K562 (cell line): ENCODE results near the gene RAB6C. TPM values are rescaled to one million over a fixed set of nuclear protein-coding genes. Genes with fewer than 3 reads are reported as not detected.
"Not testable (repeated sequence)": the region's sequence is repeated elsewhere in the genome, so short reads cannot be mapped to it uniquely, and the experiment has no call there.

Experiments
- ATAC-seq: fragments of 200-7000 bp; cut with Tn5 transposase; 3 replicates; pipeline ENCODE4 v1.9.1; 2020; ENCODE audit warnings: moderate library complexity
- BruUV-seq: library from RNA; stranded (reverse); fragments of 400-500 nt; replicated peaks from 2 replicates; lab custom pipeline; 2021; lab: Mats Ljungman, UMichigan
- CTCF ChIA-PET: fragments of 300-600 bp; formaldehyde crosslinking; extraction: SDS; loops from one replicate; lab custom pipeline; 2021; ENCODE audit warnings: low intra/inter-chr PET ratio; lab: Yijun Ruan, JAX
- POLR2A ChIA-PET: fragments of 300-600, 350-650 bp; sonication (Branson Sonifier 250); formaldehyde crosslinking; extraction: SDS; loops from one replicate; lab custom pipeline; 2021; ENCODE audit warnings: antibody characterized with exemption, inconsistent platforms; lab: Yijun Ruan, JAX
- DNase-seq, 4 experiments: peaks; one replicate each; pipeline versions ENCODE4 v3.0.0 to v3.0.0-alpha.2; 2011 to 2018; ENCODE audit warnings: low spot score in 3 of 4, mixed read lengths in 3 of 4; ENCODE audit errors: extremely low read depth in 1 of 4
- FAIRE-seq: peaks from 2 replicates; lab custom pipeline; 2011; peaks lifted over from hg19 to GRCh38; lab: Jason Lieb, UNC
- H2AFZ ChIP-seq: 2 replicates; pipeline ENCODE4 v1.6.0; 2011; ENCODE audit warnings: low read depth, low read length, control low read depth, inconsistent platforms
- H3K27ac ChIP-seq: fragments of 200-600 bp; 3 replicates; pipeline ENCODE4 v1.8.0; 2011; ENCODE audit warnings: low read depth, mild to moderate bottlenecking, control low read depth, inconsistent platforms, low read length, moderate library complexity, mixed read lengths; ENCODE audit errors: extremely low read depth
- H3K27me3 ChIP-seq, 2 experiments: fragments of 300-600 bp in 1 of 2; 2 replicates in 1 of 2; 3 replicates in 1 of 2; pipeline versions ENCODE4 v1.6.0 to v1.8.0; 2011; ENCODE audit warnings: inconsistent platforms in 2 of 2, low read length in 2 of 2, mild to moderate bottlenecking in 1 of 2, mixed read lengths in 1 of 2, moderate library complexity in 1 of 2; ENCODE audit not compliant: control insufficient read depth in 2 of 2, insufficient read depth in 2 of 2
- H3K36me3 ChIP-seq: fragments of 300-600 bp; 3 replicates; pipeline ENCODE4 v1.8.0; 2011; ENCODE audit warnings: mild to moderate bottlenecking, low read length, inconsistent platforms; ENCODE audit not compliant: control insufficient read depth, insufficient read depth
- H3K4me1 ChIP-seq, 2 experiments: fragments of 200-600 bp in 1 of 2; replicated peaks in 1 of 2; 2 replicates in 1 of 2; 3 replicates in 1 of 2; pipeline versions ENCODE4 v1.5.1 to v1.8.0; 2011; ENCODE audit warnings: inconsistent platforms in 2 of 2, low read length in 2 of 2, mild to moderate bottlenecking in 1 of 2, mixed read lengths in 1 of 2, moderate library complexity in 1 of 2; ENCODE audit not compliant: control insufficient read depth in 2 of 2, insufficient read depth in 2 of 2
- H3K4me2 ChIP-seq: 2 replicates; pipeline ENCODE4 v1.6.1; 2011; ENCODE audit warnings: low read length, control low read depth, inconsistent platforms, mixed read lengths; ENCODE audit not compliant: insufficient read depth
- H3K4me3 ChIP-seq: fragments of 200-600 bp; sonication (generic), shearing (Covaris generic); 2 replicates; pipeline ENCODE4 v1.5.1; 2016; ENCODE audit warnings: control low read depth, inconsistent platforms
- H3K79me2 ChIP-seq: fragments of 200-600 bp; 3 replicates; pipeline ENCODE4 v1.8.0; 2011; ENCODE audit warnings: low read length, inconsistent platforms; ENCODE audit not compliant: control insufficient read depth, insufficient read depth
- H3K9ac ChIP-seq, 2 experiments: 2 replicates each; pipeline versions ENCODE4 v1.6.0 to v1.6.1; 2011; ENCODE audit warnings: low read depth in 2 of 2, low read length in 2 of 2, control low read depth in 1 of 2, inconsistent platforms in 1 of 2, mild to moderate bottlenecking in 1 of 2, mixed read lengths in 1 of 2; ENCODE audit not compliant: insufficient read depth in 1 of 2
- H3K9me1 ChIP-seq: one replicate; pipeline ENCODE4 v1.6.0; 2011; ENCODE audit warnings: inconsistent platforms, mild to moderate bottlenecking, low read length, moderate library complexity; ENCODE audit not compliant: control insufficient read depth, insufficient read depth
- H3K9me3 ChIP-seq: replicated peaks from 2 replicates; pipeline ENCODE4 v1.5.1; 2011; ENCODE audit warnings: low read depth, low read length, inconsistent platforms; ENCODE audit not compliant: control insufficient read depth, insufficient read depth
- H4K20me1 ChIP-seq: replicated peaks from 2 replicates; pipeline ENCODE4 v1.6.1; 2011; ENCODE audit warnings: low read length, inconsistent platforms, mixed read lengths; ENCODE audit not compliant: control insufficient read depth, insufficient read depth
- CSDE1 ChIP-seq, 2 experiments: fragments of 450-650 bp; IDR thresholded peaks; 2 replicates each; pipeline ENCODE4 v1.6.1; 2016; ENCODE audit warnings: mild to moderate bottlenecking in 1 of 2
- FUS ChIP-seq: fragments of 200-400 bp; formaldehyde crosslinking; optimal IDR thresholded peaks from 2 replicates; pipeline ENCODE3; 2017; ENCODE audit warnings: low read depth, low read length
- RBBP5 ChIP-seq: fragments of 200-600 bp; sonication (generic); IDR thresholded peaks from 2 replicates; pipeline ENCODE4 v1.6.1; 2012; ENCODE audit warnings: borderline replicate concordance, mild to moderate bottlenecking, low read length, control low read depth, inconsistent platforms; ENCODE audit not compliant: insufficient read depth, poor library complexity, severe bottlenecking
- SMARCB1 ChIP-seq: IDR thresholded peaks from 2 replicates; pipeline ENCODE4 v1.6.1; 2011; ENCODE audit warnings: improper control_type of control experiment, low read depth; ENCODE audit not compliant: insufficient read length
- TARDBP ChIP-seq: fragments of 450-650 bp; IDR thresholded peaks from 2 replicates; pipeline ENCODE4 v1.6.1; 2016
- WGBS: fragments of 100-300 bp; shearing (Covaris generic); methylation state at CpG from one replicate; pipeline ENCODE4 v1.1.6; 2016; ENCODE audit warnings: low coverage, mixed read lengths; ENCODE audit not compliant: insufficient coverage; ENCODE audit errors: missing lambda C conversion rate; 5-methylcytosine and 5-hydroxymethylcytosine counted together
- in situ Hi-C: fragments of 300-500 bp; cut with MboI; formaldehyde crosslinking; loops from 4 replicates; pipeline ENCODE4 v1.15.0; 2018; ENCODE audit warnings: inconsistent platforms, mixed read lengths
- intact Hi-C: fragments of 100-400 bp; cut with micrococcal nuclease; formaldehyde crosslinking; loops from 2 replicates; pipeline ENCODE4 v1.14.2; 2022
- polyA plus RNA-seq, 8 experiments: library from polyadenylated mRNA; depleted of rRNA in 4 of 8; stranded (reverse) in 5 of 8; unstranded in 3 of 8; fragments of >200 nt; fragmentation: Nextera tagmentation in 2 of 8; fragmentation: Illumina TruSeq in 1 of 8; extraction: Ambion mirVana in 2 of 8; extraction: Trizol in 1 of 8; gene quantifications; 2 replicates each; pipeline versions ENCODE4 v1.2.1 to v1.2.3, GENCODE V29; 2011 to 2014; ENCODE audit warnings: inconsistent platforms in 1 of 8, missing spikeins in 1 of 8
- total RNA-seq, 7 experiments: library from RNA; depleted of rRNA in 6 of 7; stranded (reverse); fragments of >200 nt in 6 of 7; fragmentation: Illumina TruSeq in 2 of 7; extraction: Trizol in 2 of 7; gene quantifications; 2 replicates each; pipeline versions ENCODE4 v1.2.1 to v1.2.3, GENCODE V29; 2011 to 2021; ENCODE audit warnings: low replicate concordance in 1 of 7
- TF ChIP-seq, protein P1 (sequence below), 3 experiments: IDR thresholded peaks in 2 of 3; conservative IDR thresholded peaks in 1 of 3; 2 replicates each; pipeline ENCODE4 v1.5.1; 2011 to 2012; ENCODE audit warnings: low read length in 3 of 3, mild to moderate bottlenecking in 3 of 3, control low read depth in 2 of 3, improper control_type of control experiment in 1 of 3, inconsistent platforms in 1 of 3, low read depth in 1 of 3, mixed read lengths in 1 of 3, moderate library complexity in 1 of 3; ENCODE audit not compliant: insufficient read depth in 2 of 3
- TF ChIP-seq, protein P2 (sequence below), 2 experiments: IDR thresholded peaks in 1 of 2; conservative IDR thresholded peaks in 1 of 2; 2 replicates each; pipeline ENCODE4 v1.6.1; 2016; ENCODE audit warnings: low read depth in 2 of 2, mild to moderate bottlenecking in 1 of 2, missing compliant biosample characterization in 1 of 2, missing genetic modification characterization in 1 of 2, moderate library complexity in 1 of 2
- TF ChIP-seq, protein P3 (sequence below): IDR thresholded peaks from 2 replicates; pipeline ENCODE4 v1.6.1; 2016; ENCODE audit warnings: missing genetic modification characterization, missing compliant biosample characterization

Gene RAB6C
- total and polyA plus RNA-seq, 9 of the 15 experiments (the other 6 are each of a cell fraction or from before 2014, with no cell fraction given) = not detected

DNA sequence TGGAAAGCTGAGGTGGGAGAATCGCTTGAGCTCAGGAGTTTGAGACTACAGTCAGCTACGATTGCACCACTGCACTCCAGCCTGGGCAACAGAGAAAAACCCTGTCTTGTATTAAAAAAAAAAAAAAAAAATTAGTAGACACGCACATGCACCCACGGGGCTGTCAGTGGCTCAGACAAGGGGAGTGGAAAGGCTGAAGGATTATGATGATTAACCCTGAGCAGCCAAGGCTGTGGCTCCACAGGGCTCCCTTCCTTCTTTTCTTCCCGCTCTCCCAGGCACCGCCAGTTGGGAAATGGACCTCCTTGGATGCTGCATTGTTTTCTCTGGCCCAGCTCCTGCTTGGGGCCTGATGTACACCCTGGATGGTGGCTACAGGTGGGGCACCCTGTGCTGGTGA lies 49.0 kb upstream of the RAB6C start (continued):
- TF ChIP-seq, protein P1, sequence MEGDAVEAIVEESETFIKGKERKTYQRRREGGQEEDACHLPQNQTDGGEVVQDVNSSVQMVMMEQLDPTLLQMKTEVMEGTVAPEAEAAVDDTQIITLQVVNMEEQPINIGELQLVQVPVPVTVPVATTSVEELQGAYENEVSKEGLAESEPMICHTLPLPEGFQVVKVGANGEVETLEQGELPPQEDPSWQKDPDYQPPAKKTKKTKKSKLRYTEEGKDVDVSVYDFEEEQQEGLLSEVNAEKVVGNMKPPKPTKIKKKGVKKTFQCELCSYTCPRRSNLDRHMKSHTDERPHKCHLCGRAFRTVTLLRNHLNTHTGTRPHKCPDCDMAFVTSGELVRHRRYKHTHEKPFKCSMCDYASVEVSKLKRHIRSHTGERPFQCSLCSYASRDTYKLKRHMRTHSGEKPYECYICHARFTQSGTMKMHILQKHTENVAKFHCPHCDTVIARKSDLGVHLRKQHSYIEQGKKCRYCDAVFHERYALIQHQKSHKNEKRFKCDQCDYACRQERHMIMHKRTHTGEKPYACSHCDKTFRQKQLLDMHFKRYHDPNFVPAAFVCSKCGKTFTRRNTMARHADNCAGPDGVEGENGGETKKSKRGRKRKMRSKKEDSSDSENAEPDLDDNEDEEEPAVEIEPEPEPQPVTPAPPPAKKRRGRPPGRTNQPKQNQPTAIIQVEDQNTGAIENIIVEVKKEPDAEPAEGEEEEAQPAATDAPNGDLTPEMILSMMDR (IDR thresholded peaks at IDR 0.05 in 2 of 3, conservative IDR thresholded peaks at IDR 0.05 in 1 of 3; ENCODE audit: insufficient read depth in 2 of 3, low read depth in 1 of 3, low read length in 3 of 3) = no peak
- TF ChIP-seq, protein P2, sequence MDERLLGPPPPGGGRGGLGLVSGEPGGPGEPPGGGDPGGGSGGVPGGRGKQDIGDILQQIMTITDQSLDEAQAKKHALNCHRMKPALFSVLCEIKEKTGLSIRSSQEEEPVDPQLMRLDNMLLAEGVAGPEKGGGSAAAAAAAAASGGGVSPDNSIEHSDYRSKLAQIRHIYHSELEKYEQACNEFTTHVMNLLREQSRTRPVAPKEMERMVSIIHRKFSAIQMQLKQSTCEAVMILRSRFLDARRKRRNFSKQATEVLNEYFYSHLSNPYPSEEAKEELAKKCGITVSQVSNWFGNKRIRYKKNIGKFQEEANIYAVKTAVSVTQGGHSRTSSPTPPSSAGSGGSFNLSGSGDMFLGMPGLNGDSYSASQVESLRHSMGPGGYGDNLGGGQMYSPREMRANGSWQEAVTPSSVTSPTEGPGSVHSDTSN (CRISPR knock-in tag; IDR thresholded peaks at IDR 0.05; ENCODE audit: low read depth) = no peak
- TF ChIP-seq, protein P2 (tag; conservative IDR thresholded peaks at IDR 0.05; ENCODE audit: low read depth) = no peak
- TF ChIP-seq FUS (no peak), SMARCB1 (no peak), TARDBP (no peak), CSDE1 (IDR thresholded peaks at IDR 0.05) (no peak), RBBP5 (no peak)
- TF ChIP-seq, protein P3, sequence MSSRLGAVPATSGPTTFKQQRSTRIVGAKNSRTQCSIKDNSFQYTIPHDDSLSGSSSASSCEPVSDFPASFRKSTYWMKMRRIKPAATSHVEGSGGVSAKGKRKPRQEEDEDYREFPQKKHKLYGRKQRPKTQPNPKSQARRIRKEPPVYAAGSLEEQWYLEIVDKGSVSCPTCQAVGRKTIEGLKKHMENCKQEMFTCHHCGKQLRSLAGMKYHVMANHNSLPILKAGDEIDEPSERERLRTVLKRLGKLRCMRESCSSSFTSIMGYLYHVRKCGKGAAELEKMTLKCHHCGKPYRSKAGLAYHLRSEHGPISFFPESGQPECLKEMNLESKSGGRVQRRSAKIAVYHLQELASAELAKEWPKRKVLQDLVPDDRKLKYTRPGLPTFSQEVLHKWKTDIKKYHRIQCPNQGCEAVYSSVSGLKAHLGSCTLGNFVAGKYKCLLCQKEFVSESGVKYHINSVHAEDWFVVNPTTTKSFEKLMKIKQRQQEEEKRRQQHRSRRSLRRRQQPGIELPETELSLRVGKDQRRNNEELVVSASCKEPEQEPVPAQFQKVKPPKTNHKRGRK = no peak
- TF ChIP-seq, all 486 proteins: peak for 0

DNA sequence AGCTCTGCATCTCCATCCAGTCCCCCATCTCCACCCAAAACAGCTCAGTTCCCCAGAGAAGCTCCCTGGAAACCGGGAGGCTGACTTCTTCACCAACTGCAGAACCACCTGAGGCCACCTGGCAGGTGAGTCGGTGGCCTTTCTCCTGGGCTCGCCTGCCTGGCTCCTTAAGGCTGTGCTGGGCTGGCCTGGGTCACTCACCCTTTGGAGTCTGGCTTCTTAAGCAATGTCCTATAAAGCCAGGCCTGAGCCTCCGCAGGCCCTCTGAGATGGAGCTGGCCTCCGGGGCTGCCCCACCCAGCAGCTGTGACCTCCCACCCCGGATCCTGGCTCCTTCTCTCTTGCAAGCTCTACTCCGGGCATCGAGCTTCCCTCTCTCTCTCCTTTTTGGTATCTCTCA lies 46.1 kb upstream of the RAB6C start:
- POLR2A ChIA-PET, H3K79me2 ChIP-seq, H3K4me3 ChIP-seq, FAIRE-seq, H3K27me3 ChIP-seq, H3K9me1 ChIP-seq, H3K9me3 ChIP-seq, H3K4me2 ChIP-seq, H3K36me3 ChIP-seq, H2AFZ ChIP-seq, in situ Hi-C loops, BruUV-seq, intact Hi-C loops, H3K4me1 ChIP-seq, DNase-seq, CTCF ChIA-PET, ATAC-seq, H3K27ac ChIP-seq, H3K9ac ChIP-seq, H4K20me1 ChIP-seq: not testable (repeated sequence)
- 2% methylated on average over 7 of the region's 8 CpGs for WGBS
